BE2C (cell line): ENCODE measurements around the gene CASQ1.

ENCODE experiments used
- DNase-seq: peaks from one replicate; pipeline ENCODE4 v3.0.0-alpha.2; 2020
- H3K27me3 ChIP-seq: fragments of 250-450 bp; sonication (Bioruptor Pico); 2 replicates; pipeline ENCODE4 v1.5.1; 2020; ENCODE audit warnings: mild to moderate bottlenecking
- H3K36me3 ChIP-seq: fragments of 250-450 bp; sonication (Bioruptor Pico); 2 replicates; pipeline ENCODE4 v1.5.1; 2020; ENCODE audit warnings: mild to moderate bottlenecking
- H3K4me1 ChIP-seq: fragments of 250-450 bp; sonication (Bioruptor Pico); 2 replicates; pipeline ENCODE4 v1.5.1; 2020
- H3K4me3 ChIP-seq: 2 replicates; pipeline ENCODE4 v1.5.1; 2011; ENCODE audit warnings: low read depth, low read length
- H3K9me3 ChIP-seq: fragments of 250-450 bp; sonication (Bioruptor Pico); 2 replicates; pipeline ENCODE4 v1.5.1; 2020
- CTCF ChIP-seq: IDR thresholded peaks from 2 replicates; pipeline ENCODE4 v1.5.1; 2012; ENCODE audit warnings: mild to moderate bottlenecking, low read depth, low read length

Gene CASQ1

DNA sequence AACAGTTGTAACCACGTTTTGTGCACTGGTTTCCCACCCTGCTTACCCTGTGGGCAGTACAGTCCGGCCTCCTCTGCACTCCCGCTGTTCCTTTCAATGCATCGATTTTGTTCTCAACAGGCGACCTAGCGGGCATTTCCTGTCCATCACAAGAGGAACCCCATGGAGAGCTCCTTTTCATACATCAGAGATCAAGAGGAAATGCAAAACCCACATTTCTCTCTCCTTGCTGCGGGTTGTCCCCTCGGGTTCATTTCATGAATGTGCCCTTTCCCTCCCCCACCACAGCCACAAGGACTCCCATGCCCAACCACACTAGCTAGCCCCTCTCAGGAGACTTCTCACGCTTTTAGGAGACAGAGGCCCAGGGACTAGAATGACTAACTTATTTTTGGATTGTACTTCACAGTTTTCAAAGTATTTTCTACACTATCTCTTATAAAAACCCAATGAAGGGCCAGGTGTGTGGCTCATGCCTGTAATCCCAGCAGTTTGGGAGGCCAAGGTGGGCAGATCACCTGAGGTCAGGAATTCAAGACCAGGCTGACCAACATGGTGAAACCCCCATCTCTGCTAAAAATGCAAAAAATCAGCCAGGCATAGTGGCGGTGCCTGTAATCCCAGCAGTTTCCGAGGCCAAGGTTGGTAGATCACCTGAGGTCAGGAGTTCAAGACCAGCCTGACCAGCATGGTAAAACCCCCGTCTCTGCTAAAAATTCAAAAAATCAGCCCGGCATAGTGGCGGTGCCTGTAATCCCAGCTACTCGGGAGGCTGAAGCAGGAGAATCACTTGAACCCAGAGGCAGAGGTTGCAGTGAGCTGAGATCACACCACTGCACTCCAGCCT lies 20.6 kb upstream of the CASQ1 start:
- DNase-seq = no peak
- H3K36me3 ChIP-seq = no peaks in the 10 kb centered on the region
- H3K4me1 ChIP-seq = no peaks in the 10 kb centered on the region
- H3K4me3 ChIP-seq = no peak overlapping the region
- no peak for TF ChIP-seq CTCF
- peaks cover 24% of the 10 kb centered on the region for H3K27me3 ChIP-seq
- H3K9me3 ChIP-seq = no peaks in the 10 kb centered on the region

DNA sequence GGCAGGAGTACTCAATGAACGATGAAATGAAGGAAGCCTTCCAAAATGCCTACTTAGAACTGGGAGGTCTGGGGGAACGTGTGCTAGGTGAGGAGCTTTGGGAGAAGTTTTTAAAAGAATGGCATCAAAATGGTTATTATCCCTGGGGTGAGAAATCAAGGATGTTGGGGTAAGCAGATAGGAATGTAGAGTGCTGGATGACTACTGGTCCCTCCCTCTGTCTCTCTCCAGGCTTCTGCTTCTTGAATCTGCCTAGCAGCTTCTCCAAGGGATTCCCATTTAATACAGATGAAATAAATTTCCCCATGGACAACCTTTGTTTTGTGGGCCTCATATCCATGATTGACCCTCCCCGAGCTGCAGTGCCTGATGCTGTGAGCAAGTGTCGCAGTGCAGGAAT lies 19.0 kb upstream of the CASQ1 start:
- H3K4me3 ChIP-seq = no peak overlapping the region
- no peaks in the 10 kb centered on the region for H3K36me3 ChIP-seq
- H3K9me3 ChIP-seq = no peaks in the 10 kb centered on the region
- no peak for TF ChIP-seq CTCF
- H3K4me1 ChIP-seq = no peaks in the 10 kb centered on the region
- no peak for DNase-seq
- H3K27me3 ChIP-seq = peaks cover 17% of the 10 kb centered on the region

GRCh38 chr1:160171980-160172379 lies 18.4 kb upstream of the CASQ1 start:
- no peak overlapping the region for H3K4me3 ChIP-seq
- peaks cover 13% of the 10 kb centered on the region for H3K27me3 ChIP-seq
- no peaks in the 10 kb centered on the region for H3K4me1 ChIP-seq
- TF ChIP-seq CTCF = no peak
- H3K9me3 ChIP-seq = no peaks in the 10 kb centered on the region
- no peaks in the 10 kb centered on the region for H3K36me3 ChIP-seq
- DNase-seq = no peak

DNA sequence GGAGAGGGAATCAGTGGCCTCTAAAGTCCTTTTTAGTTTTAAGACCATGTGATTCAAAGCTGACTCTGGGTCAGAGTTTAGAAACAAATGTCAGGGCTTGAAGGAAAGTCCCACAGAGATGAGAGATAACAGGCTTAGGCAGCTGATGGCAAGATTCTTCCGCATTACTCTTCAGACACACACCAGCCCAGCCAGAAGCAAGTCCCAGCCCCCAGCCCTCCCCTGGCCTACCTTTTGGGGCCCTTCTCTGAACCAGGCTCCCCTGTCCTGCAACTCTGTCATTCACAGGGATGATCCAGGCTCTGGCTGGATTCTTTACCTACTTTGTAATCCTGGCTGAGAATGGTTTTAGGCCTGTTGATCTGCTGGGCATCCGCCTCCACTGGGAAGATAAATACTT lies 13.1 kb upstream of the CASQ1 start:
- H3K27me3 ChIP-seq = peaks cover 13% of the 10 kb centered on the region
- H3K4me1 ChIP-seq = no peaks in the 10 kb centered on the region
- no peaks in the 10 kb centered on the region for H3K9me3 ChIP-seq
- no peak for TF ChIP-seq CTCF
- DNase-seq = no peak
- no peaks in the 10 kb centered on the region for H3K36me3 ChIP-seq
- H3K4me3 ChIP-seq = no peak overlapping the region

DNA sequence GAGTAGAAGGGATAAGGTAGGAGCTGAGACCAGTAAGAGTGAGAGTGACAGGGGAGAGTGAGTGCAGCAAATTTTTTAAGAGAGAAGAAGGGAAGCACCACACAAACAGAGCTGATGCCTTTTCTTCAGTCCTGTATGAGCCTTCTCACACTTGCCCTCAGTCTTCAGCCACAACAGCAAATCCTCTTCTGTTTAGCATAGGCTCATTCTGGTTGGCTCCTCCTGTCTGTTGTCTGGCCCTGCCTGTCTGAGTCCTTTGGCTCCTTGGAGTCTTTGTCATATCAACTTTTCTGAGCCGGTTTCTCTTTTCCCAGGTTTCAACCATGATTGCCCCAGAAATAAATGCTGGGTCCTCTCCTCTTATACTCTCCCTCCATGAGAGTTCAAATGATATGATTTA lies 12.7 kb upstream of the CASQ1 start:
- Histone ChIP-seq H3K4me3 (no peak overlapping the region), H3K9me3 (no peaks in the 10 kb centered on the region), H3K36me3 (no peaks in the 10 kb centered on the region), H3K4me1 (no peaks in the 10 kb centered on the region), H3K27me3 (peaks cover 9% of the 10 kb centered on the region)
- DNase-seq = no peak
- no peak for TF ChIP-seq CTCF

DNA sequence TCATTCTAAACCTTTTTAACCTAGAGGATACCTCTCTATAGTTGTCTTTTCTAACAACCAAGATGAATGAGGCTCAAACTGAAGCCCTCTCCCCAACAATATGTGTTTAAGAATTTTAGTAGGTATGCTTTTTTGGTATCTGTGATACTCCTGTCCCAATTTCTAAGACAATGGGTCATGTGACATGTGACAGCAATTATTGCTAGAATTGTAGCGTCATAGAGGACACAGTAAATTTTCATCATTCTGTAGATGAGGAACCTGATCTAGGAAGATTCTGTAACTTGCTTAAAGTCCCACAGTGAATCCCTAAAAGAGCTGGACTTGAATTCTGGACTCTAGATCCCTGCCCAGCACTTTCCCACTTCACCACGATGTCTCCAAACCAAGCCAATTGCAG lies 11.6 kb upstream of the CASQ1 start:
- H3K4me3 ChIP-seq = no peak overlapping the region
- DNase-seq = no peak
- H3K9me3 ChIP-seq = no peaks in the 10 kb centered on the region
- no peak for TF ChIP-seq CTCF
- peaks cover 3% of the 10 kb centered on the region; the same call in 1 of the 2 replicates for H3K27me3 ChIP-seq
- H3K4me1 ChIP-seq = no peaks in the 10 kb centered on the region
- no peaks in the 10 kb centered on the region for H3K36me3 ChIP-seq
